ENCODE results near the gene LRFN3. TPM values are rescaled to one million over a fixed set of nuclear protein-coding genes. Genes with fewer than 3 reads are reported as not detected.

The LRFN3 gene
- total RNA-seq, 4 donors from 2014 or later: 12.1 to 48.6 (median 16.6) TPM

DNA sequence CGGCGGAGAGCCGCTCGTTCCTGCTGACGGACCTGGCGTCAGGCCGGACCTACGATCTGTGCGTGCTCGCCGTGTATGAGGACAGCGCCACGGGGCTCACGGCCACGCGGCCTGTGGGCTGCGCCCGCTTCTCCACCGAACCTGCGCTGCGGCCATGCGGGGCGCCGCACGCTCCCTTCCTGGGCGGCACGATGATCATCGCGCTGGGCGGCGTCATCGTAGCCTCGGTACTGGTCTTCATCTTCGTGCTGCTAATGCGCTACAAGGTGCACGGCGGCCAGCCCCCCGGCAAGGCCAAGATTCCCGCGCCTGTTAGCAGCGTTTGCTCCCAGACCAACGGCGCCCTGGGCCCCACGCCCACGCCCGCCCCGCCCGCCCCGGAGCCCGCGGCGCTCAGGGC is 8.4 kb downstream of the LRFN3 start:
- WGBS, 2 donors (ENCODE audit: low coverage in 1 of 2): 80 to 88% methylated on average over 2 to 21 of the region's 52 CpGs
- in situ Hi-C loops (cut with MboI; ENCODE audit: low pct_ligation_motif_present in 1 of 4, low pct_unique_long_range_greater_than_20kb in 1 of 4, low sequenced_read_pairs in 3 of 4) (no loop called here), intact Hi-C loops (cut with DNase I; ENCODE audit: low total_unique reads) (loop anchor here (5.0 kb wide), 1 partner anchor 1127 kb away; no protein-coding TSS in a partner anchor)
- no peak overlapping the region for H3K27ac ChIP-seq
- no peaks in the 10 kb centered on the region for H3K27me3 ChIP-seq
- no peaks in the 10 kb centered on the region for H3K4me1 ChIP-seq
- DNase-seq: no peak
- H3K9me3 ChIP-seq: no peaks in the 10 kb centered on the region
- H3K36me3 ChIP-seq: no peaks in the 10 kb centered on the region
- no peak overlapping the region for H3K4me3 ChIP-seq
- TF ChIP-seq POLR2AphosphoS5 (IDR thresholded peaks at IDR 0.05): no peak
- TF ChIP-seq, protein P1, sequence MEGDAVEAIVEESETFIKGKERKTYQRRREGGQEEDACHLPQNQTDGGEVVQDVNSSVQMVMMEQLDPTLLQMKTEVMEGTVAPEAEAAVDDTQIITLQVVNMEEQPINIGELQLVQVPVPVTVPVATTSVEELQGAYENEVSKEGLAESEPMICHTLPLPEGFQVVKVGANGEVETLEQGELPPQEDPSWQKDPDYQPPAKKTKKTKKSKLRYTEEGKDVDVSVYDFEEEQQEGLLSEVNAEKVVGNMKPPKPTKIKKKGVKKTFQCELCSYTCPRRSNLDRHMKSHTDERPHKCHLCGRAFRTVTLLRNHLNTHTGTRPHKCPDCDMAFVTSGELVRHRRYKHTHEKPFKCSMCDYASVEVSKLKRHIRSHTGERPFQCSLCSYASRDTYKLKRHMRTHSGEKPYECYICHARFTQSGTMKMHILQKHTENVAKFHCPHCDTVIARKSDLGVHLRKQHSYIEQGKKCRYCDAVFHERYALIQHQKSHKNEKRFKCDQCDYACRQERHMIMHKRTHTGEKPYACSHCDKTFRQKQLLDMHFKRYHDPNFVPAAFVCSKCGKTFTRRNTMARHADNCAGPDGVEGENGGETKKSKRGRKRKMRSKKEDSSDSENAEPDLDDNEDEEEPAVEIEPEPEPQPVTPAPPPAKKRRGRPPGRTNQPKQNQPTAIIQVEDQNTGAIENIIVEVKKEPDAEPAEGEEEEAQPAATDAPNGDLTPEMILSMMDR (IDR thresholded peaks at IDR 0.05): no peak
- TF ChIP-seq POLR2A (IDR thresholded peaks at IDR 0.05): no peak
- no peak for TF ChIP-seq EP300 (IDR thresholded peaks at IDR 0.05; ENCODE audit: low read depth)

DNA sequence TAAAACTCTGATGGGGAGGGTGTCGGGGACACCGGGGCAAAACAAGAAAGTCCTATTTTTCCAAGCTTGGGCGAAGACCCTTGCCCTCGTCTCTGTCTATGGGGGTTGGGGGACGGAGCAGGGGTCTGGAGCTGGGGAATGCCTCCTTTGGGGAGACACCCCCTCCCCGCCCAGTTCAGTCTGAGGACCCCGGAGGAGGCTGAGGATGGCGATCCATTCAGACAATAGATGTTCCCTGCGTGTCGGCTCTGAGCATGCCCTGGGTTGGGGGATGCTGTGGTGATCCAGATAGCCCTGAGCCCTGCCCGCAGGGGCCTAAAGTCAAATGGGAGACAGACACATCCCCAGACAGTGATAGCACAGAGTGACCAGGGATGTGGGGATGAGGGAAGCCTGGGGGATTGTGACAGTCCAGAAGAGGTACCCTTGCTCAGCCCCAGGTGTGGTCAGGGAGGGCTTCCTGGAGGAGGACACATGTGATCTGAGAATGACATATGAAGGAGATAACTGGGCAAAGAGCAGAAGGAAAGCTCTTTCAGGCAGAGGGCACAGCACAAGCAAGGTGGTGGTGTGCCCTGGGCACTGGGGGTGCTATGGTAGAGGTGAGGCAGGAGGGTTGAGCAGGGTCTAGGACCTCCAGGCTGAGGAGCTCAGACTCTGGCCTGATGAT is 9.1 kb downstream of the LRFN3 start:
- Histone ChIP-seq H3K4me3 (no peak overlapping the region), H3K36me3 (no peaks in the 10 kb centered on the region), H3K4me1 (no peaks in the 10 kb centered on the region), H3K9me3 (no peaks in the 10 kb centered on the region), H3K27ac (no peak overlapping the region), H3K27me3 (no peaks in the 10 kb centered on the region)
- in situ Hi-C loops (cut with MboI; ENCODE audit: low pct_ligation_motif_present in 1 of 4, low pct_unique_long_range_greater_than_20kb in 1 of 4, low sequenced_read_pairs in 3 of 4): no loop called here
- WGBS, 2 donors (ENCODE audit: low coverage in 1 of 2): 85% methylated on average over 9 of the region's 11 CpGs; no CpG with 5 or more reads in 1 of the 2 donors
- intact Hi-C loops (cut with DNase I; ENCODE audit: low total_unique reads): no loop called here
- TF ChIP-seq POLR2AphosphoS5 (IDR thresholded peaks at IDR 0.05): no peak
- TF ChIP-seq, protein P1 (IDR thresholded peaks at IDR 0.05): no peak
- no peak for TF ChIP-seq POLR2A (IDR thresholded peaks at IDR 0.05)
- no peak for TF ChIP-seq EP300 (IDR thresholded peaks at IDR 0.05; ENCODE audit: low read depth)
- DNase-seq: no peak

DNA sequence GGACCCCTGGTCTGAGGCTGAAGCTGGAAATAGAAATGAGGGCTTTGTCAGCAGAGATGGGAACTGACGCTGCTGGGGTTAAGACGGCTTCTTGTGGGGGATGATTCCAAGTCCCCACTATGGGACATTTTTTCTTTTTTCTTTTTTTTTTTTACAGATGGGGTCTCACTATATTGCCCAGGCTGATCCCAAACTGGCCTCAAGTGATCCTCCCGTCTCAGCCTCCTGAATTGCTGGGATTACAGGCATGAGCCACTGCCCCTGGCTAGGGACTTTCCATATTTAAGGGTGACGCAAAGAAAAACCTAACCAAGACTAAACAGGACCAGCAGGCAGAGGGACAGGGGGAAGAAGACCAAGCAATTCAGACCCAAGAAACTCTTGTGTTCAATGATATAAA is 10.0 kb downstream of the LRFN3 start:
- WGBS, 2 donors (ENCODE audit: low coverage in 1 of 2): 72 to 81% methylated on average over 4 of the region's 4 CpGs
- Histone ChIP-seq H3K27ac (no peak overlapping the region), H3K9me3 (no peaks in the 10 kb centered on the region), H3K36me3 (no peaks in the 10 kb centered on the region), H3K4me1 (no peaks in the 10 kb centered on the region), H3K27me3 (no peaks in the 10 kb centered on the region), H3K4me3 (no peak overlapping the region)
- TF ChIP-seq POLR2A (IDR thresholded peaks at IDR 0.05) (no peak), EP300 (IDR thresholded peaks at IDR 0.05; ENCODE audit: low read depth) (no peak), POLR2AphosphoS5 (IDR thresholded peaks at IDR 0.05) (no peak)
- TF ChIP-seq, protein P1 (IDR thresholded peaks at IDR 0.05): no peak
- no peak for DNase-seq
- in situ Hi-C loops (cut with MboI; ENCODE audit: low pct_ligation_motif_present in 1 of 4, low pct_unique_long_range_greater_than_20kb in 1 of 4, low sequenced_read_pairs in 3 of 4): no loop called here
- intact Hi-C loops (cut with DNase I; ENCODE audit: low total_unique reads): no loop called here

DNA sequence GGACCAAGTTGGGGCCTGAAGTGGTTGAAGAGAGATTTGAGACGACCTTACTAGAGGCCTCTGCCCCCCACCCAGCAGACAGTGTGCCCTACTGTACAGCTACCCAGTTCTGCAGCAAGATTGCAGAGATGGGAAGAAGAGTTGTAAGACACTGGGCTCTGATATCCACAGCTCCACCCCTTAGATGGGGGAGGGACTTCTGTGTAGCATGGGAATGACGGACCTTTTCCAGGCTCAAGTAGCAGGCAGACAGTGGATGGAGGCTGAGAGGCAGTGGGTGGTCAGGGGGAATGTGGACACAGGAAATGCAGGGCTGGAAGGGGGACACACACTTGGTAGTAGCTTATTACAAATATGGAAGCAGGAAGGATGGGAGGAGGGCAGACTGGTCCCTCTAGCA is 13.0 kb downstream of the LRFN3 start:
- in situ Hi-C loops (cut with MboI; ENCODE audit: low pct_ligation_motif_present in 1 of 4, low pct_unique_long_range_greater_than_20kb in 1 of 4, low sequenced_read_pairs in 3 of 4) (no loop called here), intact Hi-C loops (cut with DNase I; ENCODE audit: low total_unique reads) (no loop called here)
- Histone ChIP-seq H3K9me3 (no peaks in the 10 kb centered on the region), H3K4me3 (no peak overlapping the region), H3K27ac (no peak overlapping the region), H3K36me3 (no peaks in the 10 kb centered on the region), H3K27me3 (no peaks in the 10 kb centered on the region), H3K4me1 (peaks cover 0 to 8% (median 0%) of the 10 kb centered on the region in 4 donors)
- TF ChIP-seq POLR2AphosphoS5 (IDR thresholded peaks at IDR 0.05): no peak
- TF ChIP-seq POLR2A (IDR thresholded peaks at IDR 0.05): no peak
- no peak for TF ChIP-seq EP300 (IDR thresholded peaks at IDR 0.05; ENCODE audit: low read depth)
- TF ChIP-seq, protein P1 (IDR thresholded peaks at IDR 0.05): no peak
- 0 to 33% methylated on average over 1 to 2 of the region's 2 CpGs for WGBS, 2 donors (ENCODE audit: low coverage in 1 of 2)
- DNase-seq: no peak

Data from transverse colon (tissue), 4 donors.